Measurements from ENCODE around the gene ABHD17C. TPM values are rescaled to one million over a fixed set of nuclear protein-coding genes. Genes with fewer than 3 reads are reported as not detected.

The ABHD17C gene
- polyA plus RNA-seq, 2 of the 4 experiments (the other 2 are of a cell fraction): 14.0 to 23.7 TPM

- H3K27ac ChIP-seq: no peak overlapping the region
- WGBS (ENCODE audit: missing lambda C conversion rate): 12% methylated on average over 10 of the region's 10 CpGs
- peak overlapping the region; percentile 68 for H3K4me2 ChIP-seq
- H3K9me3 ChIP-seq: no peaks in the 10 kb centered on the region
- no peak for FAIRE-seq
- TF ChIP-seq KDM5A (IDR thresholded peaks at IDR 0.05) (no peak), GATA3 (IDR thresholded peaks at IDR 0.05; ENCODE audit: borderline replicate concordance) (peak; percentile 91)
- H3K4me1 ChIP-seq: peaks cover 13% of the 10 kb centered on the region; the same call in 2 of the 3 replicates
- CTCF ChIA-PET: interaction anchor here (0.9 to 3.7 kb wide), 9 partner anchors 12 to 350 kb away, joined by 3 to 21 read pairs (median 4); no protein-coding TSS in a partner anchor
- POLR2A ChIA-PET: no interaction called here
- peak in 1 of 2 experiments; percentile 49 for DNase-seq (ENCODE audit: low read depth in 1 of 2, low spot score in 1 of 2)
- H3K4me3 ChIP-seq: no peak overlapping the region
- peak; percentile 44 to 82; a peak in 4 of 6 replicates for ATAC-seq
Observed at GRCh38 chr15:80804970-80805495, 109.9 kb downstream of the ABHD17C start.

Small RNA genes within 50 kb of the gene (small RNA-seq; reads per million reads assigned to genes)
- gene RNU6-380P: 0 to 2.8 (median 0) reads per million in 6 experiments

Other genes starting within 250 kb of the ABHD17C start
- 0.84 and 1.1 TPM in 2 replicates for gene CEMIP, start 84.1 kb downstream of the ABHD17C start, polyA plus RNA-seq (2011; rRNA removed)
- 0.32 to 0.75 TPM (median 0.54 TPM) in 3 replicates for gene CEMIP, start 84.1 kb downstream of the ABHD17C start, polyA plus RNA-seq (2017; fragmentation: RNase III; extraction: RNeasy Plus Mini Kit Qiagen cat#74134 plus additional on column Dnase treatment)

All from A549 (cell line).